ENCODE data around the gene AKAP11. TPM values are rescaled to one million over a fixed set of nuclear protein-coding genes. Genes with fewer than 3 reads are reported as not detected.

AKAP11 gene
- total RNA-seq, 1 donor from 2014 or later = 31.5 TPM

GRCh38 chr13:42324704-42325103, 52.8 kb downstream of the AKAP11 start:
- Histone ChIP-seq H3K36me3 (no peaks in the 10 kb centered on the region), H4K20me1 (ENCODE audit: low read depth) (no peaks in the 10 kb centered on the region), H3K9ac (no peak overlapping the region), H3K79me2 (ENCODE audit: low read depth) (no peaks in the 10 kb centered on the region), H3K27ac (no peak overlapping the region), H3K4me2 (no peak overlapping the region), H3K27me3 (no peaks in the 10 kb centered on the region), H3K4me1 (peaks cover 28% of the 10 kb centered on the region), H2AFZ (replicated peaks) (no peak overlapping the region), H3F3A (ENCODE audit: low read depth) (no peaks in the 10 kb centered on the region), H3K4me3 (no peak overlapping the region), H3K9me3 (ENCODE audit: low read depth) (no peaks in the 10 kb centered on the region)
- H3K36me3 Mint-ChIP-seq = no peaks in the 10 kb centered on the region
- DNase-seq (ENCODE audit: low spot score) = no peak
- H3K27me3 Mint-ChIP-seq (ENCODE audit: insufficient read depth, low read depth) = no peaks in the 10 kb centered on the region
- no peaks in the 10 kb centered on the region for H3K9me3 Mint-ChIP-seq
- peaks cover 9% of the 10 kb centered on the region for H3K4me1 Mint-ChIP-seq
- no peak overlapping the region for H3K4me3 Mint-ChIP-seq
- no peak overlapping the region for H3K27ac Mint-ChIP-seq
- TF ChIP-seq CTCF (IDR thresholded peaks at IDR 0.05) = no peak
- TF ChIP-seq EZH2phosphoT487 (IDR thresholded peaks at IDR 0.05) = no peak
- TF ChIP-seq EZH2 (IDR thresholded peaks at IDR 0.05) = no peak

- Histone ChIP-seq H3K9me3 (ENCODE audit: low read depth) (no peaks in the 10 kb centered on the region), H3K4me2 (no peak overlapping the region), H2AFZ (replicated peaks) (no peak overlapping the region), H3F3A (ENCODE audit: low read depth) (no peaks in the 10 kb centered on the region), H4K20me1 (ENCODE audit: low read depth) (no peaks in the 10 kb centered on the region), H3K27ac (no peak overlapping the region), H3K9ac (no peak overlapping the region), H3K4me1 (peaks cover 14% of the 10 kb centered on the region), H3K27me3 (no peaks in the 10 kb centered on the region), H3K4me3 (no peak overlapping the region), H3K79me2 (ENCODE audit: low read depth) (no peaks in the 10 kb centered on the region), H3K36me3 (no peaks in the 10 kb centered on the region)
- H3K4me1 Mint-ChIP-seq = no peaks in the 10 kb centered on the region
- no peak overlapping the region for H3K4me3 Mint-ChIP-seq
- H3K9me3 Mint-ChIP-seq = no peaks in the 10 kb centered on the region
- no peak for DNase-seq (ENCODE audit: low spot score)
- TF ChIP-seq EZH2phosphoT487 (IDR thresholded peaks at IDR 0.05) = no peak
- TF ChIP-seq EZH2 (IDR thresholded peaks at IDR 0.05) = no peak
- no peak for TF ChIP-seq CTCF (IDR thresholded peaks at IDR 0.05)
- peaks cover under 1% of the 10 kb centered on the region for H3K27me3 Mint-ChIP-seq (ENCODE audit: insufficient read depth, low read depth)
- no peaks in the 10 kb centered on the region for H3K36me3 Mint-ChIP-seq
- H3K27ac Mint-ChIP-seq = no peak overlapping the region
Observed at GRCh38 chr13:42327725-42328124, 55.8 kb downstream of the AKAP11 start.

- Mint-ChIP-seq H3K27me3 (ENCODE audit: insufficient read depth, low read depth) (peaks cover 3% of the 10 kb centered on the region), H3K4me3 (no peak overlapping the region), H3K9me3 (no peaks in the 10 kb centered on the region), H3K27ac (no peak overlapping the region), H3K36me3 (no peaks in the 10 kb centered on the region), H3K4me1 (no peaks in the 10 kb centered on the region)
- no peak for TF ChIP-seq CTCF (IDR thresholded peaks at IDR 0.05)
- no peak for TF ChIP-seq EZH2 (IDR thresholded peaks at IDR 0.05)
- TF ChIP-seq EZH2phosphoT487 (IDR thresholded peaks at IDR 0.05) = no peak
- DNase-seq (ENCODE audit: low spot score) = no peak
- Histone ChIP-seq H3K27me3 (no peaks in the 10 kb centered on the region), H3K4me3 (no peak overlapping the region), H3K79me2 (ENCODE audit: low read depth) (no peaks in the 10 kb centered on the region), H3F3A (ENCODE audit: low read depth) (no peaks in the 10 kb centered on the region), H3K4me1 (peaks cover 14% of the 10 kb centered on the region), H3K4me2 (no peak overlapping the region), H3K9me3 (ENCODE audit: low read depth) (no peaks in the 10 kb centered on the region), H2AFZ (replicated peaks) (no peak overlapping the region), H3K27ac (no peak overlapping the region), H3K9ac (no peak overlapping the region), H3K36me3 (no peaks in the 10 kb centered on the region), H4K20me1 (ENCODE audit: low read depth) (no peaks in the 10 kb centered on the region)
Observed at GRCh38 chr13:42328672-42329071, 56.7 kb downstream of the AKAP11 start.

Data from neural progenitor cell (in vitro differentiated cells).